Endothelial cell of umbilical vein (primary cell): ENCODE data around the gene MSH5. TPM values are rescaled to one million over a fixed set of nuclear protein-coding genes. Genes with fewer than 3 reads are reported as not detected.

Experiments
- BruUV-seq: library from RNA; stranded (reverse); fragments of 400-500 nt; replicated peaks from 2 replicates; lab custom pipeline; 2021; lab: Mats Ljungman, UMichigan
- CTCF ChIA-PET: fragments of 300-600, 350-600 bp; sonication (Branson Sonifier 250); formaldehyde crosslinking; loops from one replicate; lab custom pipeline; 2021; ENCODE audit warnings: antibody characterized with exemption, inconsistent platforms; lab: Charles Lee
- POLR2A ChIA-PET: fragments of 300-600, 350-600 bp; sonication (Branson Sonifier 250); formaldehyde crosslinking; loops from one replicate; lab custom pipeline; 2021; ENCODE audit warnings: antibody characterized with exemption, inconsistent platforms; lab: Charles Lee
- DNase-seq: peaks from one replicate; pipeline ENCODE4 v3.0.0-alpha.2; 2011; ENCODE audit warnings: low read depth, low spot score
- FAIRE-seq: peaks from 2 replicates; lab custom pipeline; 2011; peaks lifted over from hg19 to GRCh38; lab: Jason Lieb, UNC
- H2AFZ ChIP-seq: 2 replicates; pipeline ENCODE4 v1.6.0; 2012; ENCODE audit warnings: low read depth, low read length, control low read depth, inconsistent platforms
- H3K27ac ChIP-seq: 2 replicates; pipeline ENCODE4 v1.5.1; 2011; ENCODE audit warnings: low read depth, mild to moderate bottlenecking, control low read depth, low read length, moderate library complexity; ENCODE audit not compliant: insufficient read depth
- H3K27me3 ChIP-seq, 2 experiments: 2 replicates each; pipeline versions ENCODE4 v1.6.0 to v1.6.1; 2011; ENCODE audit warnings: low read length in 2 of 2, mixed read lengths in 1 of 2; ENCODE audit not compliant: control insufficient read depth in 2 of 2, insufficient read depth in 2 of 2
- H3K36me3 ChIP-seq, 2 experiments: 2 replicates in 1 of 2; 3 replicates in 1 of 2; pipeline ENCODE4 v1.5.1; 2011; ENCODE audit warnings: low read length in 2 of 2, mild to moderate bottlenecking in 1 of 2, moderate library complexity in 1 of 2; ENCODE audit not compliant: control insufficient read depth in 2 of 2, insufficient read depth in 2 of 2; ENCODE audit errors: extremely low read depth in 1 of 2
- H3K4me1 ChIP-seq: 3 replicates; pipeline ENCODE4 v1.5.1; 2011; ENCODE audit warnings: mild to moderate bottlenecking, low read length; ENCODE audit not compliant: control insufficient read depth, insufficient read depth; ENCODE audit errors: extremely low read depth
- H3K4me2 ChIP-seq: 2 replicates; pipeline ENCODE4 v1.6.1; 2011; ENCODE audit warnings: low read length, control low read depth, mixed read lengths; ENCODE audit not compliant: insufficient read depth
- H3K4me3 ChIP-seq, 3 experiments: fragments of 200-600 bp in 1 of 3; sonication (generic), shearing (Covaris generic) in 1 of 3; replicated peaks in 1 of 3; 2 replicates each; pipeline ENCODE4 v1.5.1; 2011 to 2016; ENCODE audit warnings: control low read depth in 3 of 3, low read length in 3 of 3, mild to moderate bottlenecking in 2 of 3, inconsistent platforms in 1 of 3, low read depth in 1 of 3, moderate library complexity in 1 of 3; ENCODE audit not compliant: insufficient read depth in 1 of 3
- H3K79me2 ChIP-seq: 2 replicates; pipeline ENCODE4 v1.6.0; 2012; ENCODE audit warnings: low read length, inconsistent platforms; ENCODE audit not compliant: control insufficient read depth, insufficient read depth
- H3K9ac ChIP-seq: replicated peaks from 2 replicates; pipeline ENCODE3; 2011; ENCODE audit warnings: low read length, control low read depth; ENCODE audit not compliant: insufficient read depth; ENCODE audit errors: extremely low read depth
- H3K9me1 ChIP-seq: replicated peaks from 3 replicates; pipeline ENCODE4 v1.6.0; 2011; ENCODE audit warnings: mild to moderate bottlenecking, low read length; ENCODE audit not compliant: control insufficient read depth, insufficient read depth; ENCODE audit errors: extremely low read depth
- H3K9me3 ChIP-seq: replicated peaks from 2 replicates; pipeline ENCODE4 v1.5.1; 2012; ENCODE audit warnings: low read length, inconsistent platforms; ENCODE audit not compliant: control insufficient read depth, insufficient read depth
- H4K20me1 ChIP-seq: replicated peaks from 2 replicates; pipeline ENCODE3; 2011; ENCODE audit warnings: mild to moderate bottlenecking, low read length; ENCODE audit not compliant: control insufficient read depth, insufficient read depth; ENCODE audit errors: extremely low read depth
- GATA2 ChIP-seq: IDR thresholded peaks from 2 replicates; pipeline ENCODE4 v1.7.0; 2011; ENCODE audit warnings: low read depth, mild to moderate bottlenecking, moderate library complexity, mixed read lengths, low read length; ENCODE audit not compliant: insufficient read length, insufficient read depth
- MYC ChIP-seq: IDR thresholded peaks from one replicate; pipeline ENCODE4 v1.6.1; 2011; ENCODE audit warnings: mild to moderate bottlenecking, low read depth, low read length
- dilution Hi-C: fragments of 300-500 bp; cut with MboI; formaldehyde crosslinking; loops from one replicate; pipeline ENCODE4 v1.15.0; 2019; ENCODE audit warnings: low sequenced_read_pairs; ENCODE audit not compliant: extremely low pct_ligation_motif_present
- intact Hi-C: fragments of 100-400 bp; cut with micrococcal nuclease; formaldehyde crosslinking; loops from one replicate; pipeline ENCODE4 v1.10.0; 2022
- polyA plus RNA-seq, 4 experiments: library from polyadenylated mRNA; depleted of rRNA in 3 of 4; stranded (reverse) in 3 of 4; unstranded in 1 of 4; fragments of >200 nt; gene quantifications; 2 replicates each; pipeline versions ENCODE4 v1.2.1 to v1.2.3, GENCODE V29; 2011 to 2012; ENCODE audit warnings: missing spikeins in 1 of 4
- total RNA-seq: library from RNA; stranded (reverse); gene quantifications from 2 replicates; pipeline ENCODE4 v1.2.3, GENCODE V29; 2021
- TF ChIP-seq, protein P1 (sequence below), 2 donors: IDR thresholded peaks; 1 replicate in 1 of 2; 2 replicates in 1 of 2; pipeline ENCODE4 v1.5.1; 2011; ENCODE audit warnings: low read length in 2 of 2, mild to moderate bottlenecking in 2 of 2, moderate library complexity in 2 of 2, control low read depth in 1 of 2, inconsistent platforms in 1 of 2, low read depth in 1 of 2; ENCODE audit not compliant: insufficient read depth in 1 of 2; ENCODE audit errors: extremely low read depth in 1 of 2
- TF ChIP-seq, protein P2 (sequence below): IDR thresholded peaks from 2 replicates; pipeline ENCODE4 v1.6.1; 2011; ENCODE audit not compliant: insufficient read depth, insufficient read length

MSH5 gene
- total and polyA plus RNA-seq, 2 donors (not counting 3 experiments of a cell fraction or from before 2014, with no cell fraction given) = 27.1 to 43.8 TPM

DNA sequence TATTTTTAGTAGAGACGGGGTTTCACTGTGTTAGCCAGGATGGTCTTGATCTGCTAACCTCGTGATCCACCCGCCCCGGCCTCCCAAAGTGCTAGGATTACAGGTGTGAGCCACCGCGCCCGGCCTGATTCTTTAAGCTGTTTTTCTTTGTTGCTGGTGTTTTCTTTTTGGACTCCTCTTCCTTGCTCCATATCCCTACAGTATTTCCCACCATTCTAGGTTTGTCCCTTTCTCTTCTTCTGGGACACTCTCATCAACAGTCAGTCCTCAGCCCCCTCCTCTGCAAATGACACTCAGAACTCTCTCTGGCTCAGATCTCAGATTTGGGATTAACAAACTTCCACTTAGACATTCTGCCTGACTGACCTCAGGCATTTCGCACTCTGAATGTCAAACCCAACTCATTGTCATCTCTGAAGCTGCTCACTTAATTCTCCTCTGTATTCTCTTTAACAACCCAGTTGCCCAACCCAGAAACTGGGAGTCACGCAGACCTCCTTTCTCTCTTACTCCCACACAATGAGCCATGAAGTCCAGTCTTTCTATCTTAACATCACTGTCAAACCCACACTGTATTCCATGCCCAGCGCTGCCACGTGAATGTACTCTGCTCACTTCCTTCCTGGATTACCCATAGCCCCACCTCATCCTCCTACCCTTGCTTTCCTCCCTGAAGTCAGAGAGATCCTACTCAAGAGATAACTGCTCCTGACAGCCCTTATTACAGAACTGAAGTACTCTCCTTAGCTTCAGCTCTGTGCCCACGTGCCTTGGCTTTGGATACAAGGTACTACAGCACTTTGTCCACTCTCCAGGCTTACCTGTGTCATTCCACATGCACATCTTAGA is 14.1 kb upstream of the MSH5 start:
- H4K20me1 ChIP-seq = no peaks in the 10 kb centered on the region
- H3K9ac ChIP-seq = no peak overlapping the region
- H3K9me1 ChIP-seq = no peaks in the 10 kb centered on the region
- no peak overlapping the region for H3K4me3 ChIP-seq
- no peak overlapping the region for H2AFZ ChIP-seq
- POLR2A ChIA-PET = interaction anchor here (0.9 to 2.3 kb wide), 3 partner anchors 11 to 102 kb away, joined by 3 to 10 read pairs (median 6); partner anchors contain the start of genes HSPA1B and LY6G6D
- DNase-seq = peak; percentile 34
- H3K4me1 ChIP-seq = peaks cover 26% of the 10 kb centered on the region
- TF ChIP-seq GATA2 (peak; percentile 78), MYC (peak; percentile 59)
- TF ChIP-seq, protein P1, sequence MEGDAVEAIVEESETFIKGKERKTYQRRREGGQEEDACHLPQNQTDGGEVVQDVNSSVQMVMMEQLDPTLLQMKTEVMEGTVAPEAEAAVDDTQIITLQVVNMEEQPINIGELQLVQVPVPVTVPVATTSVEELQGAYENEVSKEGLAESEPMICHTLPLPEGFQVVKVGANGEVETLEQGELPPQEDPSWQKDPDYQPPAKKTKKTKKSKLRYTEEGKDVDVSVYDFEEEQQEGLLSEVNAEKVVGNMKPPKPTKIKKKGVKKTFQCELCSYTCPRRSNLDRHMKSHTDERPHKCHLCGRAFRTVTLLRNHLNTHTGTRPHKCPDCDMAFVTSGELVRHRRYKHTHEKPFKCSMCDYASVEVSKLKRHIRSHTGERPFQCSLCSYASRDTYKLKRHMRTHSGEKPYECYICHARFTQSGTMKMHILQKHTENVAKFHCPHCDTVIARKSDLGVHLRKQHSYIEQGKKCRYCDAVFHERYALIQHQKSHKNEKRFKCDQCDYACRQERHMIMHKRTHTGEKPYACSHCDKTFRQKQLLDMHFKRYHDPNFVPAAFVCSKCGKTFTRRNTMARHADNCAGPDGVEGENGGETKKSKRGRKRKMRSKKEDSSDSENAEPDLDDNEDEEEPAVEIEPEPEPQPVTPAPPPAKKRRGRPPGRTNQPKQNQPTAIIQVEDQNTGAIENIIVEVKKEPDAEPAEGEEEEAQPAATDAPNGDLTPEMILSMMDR (IDR thresholded peaks at IDR 0.05; ENCODE audit: extremely low read depth in 1 of 2, insufficient read depth in 1 of 2, low read depth in 1 of 2, low read length in 2 of 2) = no peak
- TF ChIP-seq, protein P2, sequence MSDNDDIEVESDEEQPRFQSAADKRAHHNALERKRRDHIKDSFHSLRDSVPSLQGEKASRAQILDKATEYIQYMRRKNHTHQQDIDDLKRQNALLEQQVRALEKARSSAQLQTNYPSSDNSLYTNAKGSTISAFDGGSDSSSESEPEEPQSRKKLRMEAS = peak; percentile 64
- H3K27ac ChIP-seq = no peak overlapping the region
- BruUV-seq = no TSS peak
- H3K27me3 ChIP-seq = peaks cover 0 to 1% of the 10 kb centered on the region in 2 experiments
- H3K4me2 ChIP-seq = peak overlapping the region; percentile 6
- H3K36me3 ChIP-seq = peaks cover 4 to 16% of the 10 kb centered on the region in 2 experiments
- intact Hi-C loops = no loop called here
- CTCF ChIA-PET = interaction anchor here (1.2 to 1.3 kb wide), 2 partner anchors 9 to 44 kb away, joined by 3 read pairs; no protein-coding TSS in a partner anchor
- dilution Hi-C loops = no loop called here
- no peaks in the 10 kb centered on the region for H3K9me3 ChIP-seq
- peak; percentile 82 for FAIRE-seq
- H3K79me2 ChIP-seq = peaks cover 2% of the 10 kb centered on the region
